ENCODE measurements around the gene PHTF1.

The PHTF1 gene

GRCh38 chr1:113759333-113760101 lies at the start of gene PHTF1:
PHTF1 (minus strand) TSS chr1:113759486; CDS start chr1:113758703, 783 bp downstream.
- peak; percentile 86 to 88 for ATAC-seq (replicated peaks)
- Mint-ChIP-seq H3K27me3 (no peaks in the 10 kb centered on the region), H3K36me3 (peaks cover 20 to 43% of the 10 kb centered on the region in 2 donors), H3K4me3 (peak within 1 kb of the TSS; percentile 89), H3K4me1 (peaks cover 15 to 33% of the 10 kb centered on the region in 2 donors), H3K9me3 (no peaks in the 10 kb centered on the region), H3K27ac (peak within 1 kb of the TSS; percentile 95)
- DNase-seq: peak; percentile 76

- Mint-ChIP-seq H3K4me3 (no peak overlapping the region), H3K9me3 (no peaks in the 10 kb centered on the region), H3K27ac (no peak overlapping the region), H3K4me1 (peaks cover 19 to 48% of the 10 kb centered on the region in 2 donors), H3K36me3 (peaks cover 11 to 23% of the 10 kb centered on the region in 2 donors), H3K27me3 (no peaks in the 10 kb centered on the region)
- ATAC-seq (replicated peaks) (no peak), DNase-seq (no peak)
Observed at GRCh38 chr1:113808450-113809195, 49.3 kb upstream of the PHTF1 start.

- H3K27me3 Mint-ChIP-seq: no peaks in the 10 kb centered on the region
- ATAC-seq (replicated peaks) (no peak), DNase-seq (no peak)
- H3K9me3 Mint-ChIP-seq: no peaks in the 10 kb centered on the region
- peaks cover 28 to 72% of the 10 kb centered on the region in 2 donors for H3K4me1 Mint-ChIP-seq
- H3K36me3 Mint-ChIP-seq: peaks cover 11 to 23% of the 10 kb centered on the region in 2 donors
- H3K4me3 Mint-ChIP-seq: no peak overlapping the region
- H3K27ac Mint-ChIP-seq: peak overlapping the region; percentile 20
Observed at GRCh38 chr1:113805639-113806038, 46.4 kb upstream of the PHTF1 start.

- Mint-ChIP-seq H3K27me3 (no peaks in the 10 kb centered on the region), H3K9me3 (no peaks in the 10 kb centered on the region), H3K4me1 (peaks cover 27 to 69% of the 10 kb centered on the region in 2 donors), H3K27ac (no peak overlapping the region), H3K4me3 (no peak overlapping the region), H3K36me3 (peaks cover 11 to 23% of the 10 kb centered on the region in 2 donors)
- no peak for ATAC-seq (replicated peaks)
- DNase-seq: no peak
Observed at GRCh38 chr1:113805256-113805531, 45.9 kb upstream of the PHTF1 start.

- Mint-ChIP-seq H3K4me3 (no peak overlapping the region), H3K9me3 (no peaks in the 10 kb centered on the region), H3K27ac (peak overlapping the region; percentile 56), H3K4me1 (peaks cover 23 to 63% of the 10 kb centered on the region in 2 donors), H3K27me3 (no peaks in the 10 kb centered on the region), H3K36me3 (peaks cover 11 to 20% of the 10 kb centered on the region in 2 donors)
- peak in 1 of 2 donors; percentile 56 for ATAC-seq (replicated peaks)
- DNase-seq: no peak
Observed at GRCh38 chr1:113804421-113805255, 45.4 kb upstream of the PHTF1 start.

- Mint-ChIP-seq H3K27ac (peak overlapping the region; percentile 1), H3K36me3 (peaks cover 10 to 22% of the 10 kb centered on the region in 2 donors), H3K9me3 (no peaks in the 10 kb centered on the region), H3K4me1 (peaks cover 25 to 70% of the 10 kb centered on the region in 2 donors), H3K27me3 (no peaks in the 10 kb centered on the region), H3K4me3 (no peak overlapping the region)
- DNase-seq (no peak), ATAC-seq (replicated peaks) (no peak)
Observed at GRCh38 chr1:113802367-113803007, 43.2 kb upstream of the PHTF1 start.

- DNase-seq (no peak), ATAC-seq (replicated peaks) (no peak)
- no peak overlapping the region for H3K4me3 Mint-ChIP-seq
- no peak overlapping the region for H3K27ac Mint-ChIP-seq
- H3K9me3 Mint-ChIP-seq: no peaks in the 10 kb centered on the region
- H3K4me1 Mint-ChIP-seq: peaks cover 21 to 56% of the 10 kb centered on the region in 2 donors
- H3K36me3 Mint-ChIP-seq: peaks cover 4 to 22% of the 10 kb centered on the region in 2 donors
- no peaks in the 10 kb centered on the region for H3K27me3 Mint-ChIP-seq
Observed at GRCh38 chr1:113800487-113800886, 41.2 kb upstream of the PHTF1 start.

GRCh38 chr1:113797472-113797871 lies 38.2 kb upstream of the PHTF1 start:
- Mint-ChIP-seq H3K4me1 (peaks cover 11 to 45% of the 10 kb centered on the region in 2 donors), H3K9me3 (no peaks in the 10 kb centered on the region), H3K27ac (no peak overlapping the region), H3K36me3 (peaks cover 17 to 35% of the 10 kb centered on the region in 2 donors), H3K27me3 (no peaks in the 10 kb centered on the region), H3K4me3 (no peak overlapping the region)
- ATAC-seq (replicated peaks): no peak
- no peak for DNase-seq

- H3K36me3 Mint-ChIP-seq: peaks cover 22 to 48% of the 10 kb centered on the region in 2 donors
- no peak for ATAC-seq (replicated peaks)
- no peak overlapping the region for H3K4me3 Mint-ChIP-seq
- H3K27me3 Mint-ChIP-seq: no peaks in the 10 kb centered on the region
- no peak overlapping the region for H3K27ac Mint-ChIP-seq
- H3K4me1 Mint-ChIP-seq: peaks cover 17 to 49% of the 10 kb centered on the region in 2 donors
- no peak for DNase-seq
- H3K9me3 Mint-ChIP-seq: no peaks in the 10 kb centered on the region
Observed at GRCh38 chr1:113793878-113794834, 34.9 kb upstream of the PHTF1 start.

- peaks cover 22 to 50% of the 10 kb centered on the region in 2 donors for H3K36me3 Mint-ChIP-seq
- peaks cover 15 to 55% of the 10 kb centered on the region in 2 donors for H3K4me1 Mint-ChIP-seq
- H3K9me3 Mint-ChIP-seq: no peaks in the 10 kb centered on the region
- no peak overlapping the region for H3K4me3 Mint-ChIP-seq
- no peak for ATAC-seq (replicated peaks)
- no peaks in the 10 kb centered on the region for H3K27me3 Mint-ChIP-seq
- H3K27ac Mint-ChIP-seq: no peak overlapping the region
- no peak for DNase-seq
Observed at GRCh38 chr1:113792986-113793385, 33.7 kb upstream of the PHTF1 start.

- no peak for ATAC-seq (replicated peaks)
- Mint-ChIP-seq H3K4me3 (no peak overlapping the region), H3K9me3 (no peaks in the 10 kb centered on the region), H3K4me1 (peaks cover 16 to 55% of the 10 kb centered on the region in 2 donors), H3K27me3 (no peaks in the 10 kb centered on the region), H3K36me3 (peaks cover 22 to 50% of the 10 kb centered on the region in 2 donors), H3K27ac (no peak overlapping the region)
- DNase-seq: no peak
Observed at GRCh38 chr1:113792471-113792870, 33.2 kb upstream of the PHTF1 start.

GRCh38 chr1:113788802-113789201 lies 29.5 kb upstream of the PHTF1 start:
- H3K4me3 Mint-ChIP-seq: no peak overlapping the region
- H3K27me3 Mint-ChIP-seq: no peaks in the 10 kb centered on the region

GRCh38 chr1:113787663-113788062 lies 28.4 kb upstream of the PHTF1 start:
- Mint-ChIP-seq H3K27ac (peak overlapping the region; percentile 27), H3K36me3 (peaks cover 21 to 43% of the 10 kb centered on the region in 2 donors)
- ATAC-seq (replicated peaks): no peak

More at GRCh38 chr1:113788802-113789201, 29.5 kb upstream of the PHTF1 start:
- ATAC-seq (replicated peaks) (no peak), DNase-seq (no peak)
- Mint-ChIP-seq H3K27ac (no peak overlapping the region), H3K36me3 (peaks cover 26 to 44% of the 10 kb centered on the region in 2 donors), H3K9me3 (no peaks in the 10 kb centered on the region), H3K4me1 (peaks cover 31 to 66% of the 10 kb centered on the region in 2 donors)

More at GRCh38 chr1:113787663-113788062, 28.4 kb upstream of the PHTF1 start:
- H3K4me1 Mint-ChIP-seq: peaks cover 36 to 65% of the 10 kb centered on the region in 2 donors
- H3K27me3 Mint-ChIP-seq: no peaks in the 10 kb centered on the region
- H3K4me3 Mint-ChIP-seq: no peak overlapping the region
- no peak for DNase-seq
- no peaks in the 10 kb centered on the region for H3K9me3 Mint-ChIP-seq

Data from stimulated activated naive B cell treated with anti-CD40 and anti-IgM and Interleukin-4, amounts not matched to agents 10 μg/mL and 1 μg/mL and 100 μg/mL, for 72 hours (primary cell).